KOPT-K1 (cell line): ENCODE data around the gene LRRC55.

Source experiments
- H3K27ac ChIP-seq: fragments of 200-600 bp; sonication (generic); 2 replicates; pipeline ENCODE4 v1.5.1; 2016; ENCODE audit warnings: antibody characterized with exemption, mild to moderate bottlenecking, low read depth, low read length; ENCODE audit not compliant: poor library complexity, severe bottlenecking
- H3K36me3 ChIP-seq: fragments of 200-600 bp; sonication (generic); 2 replicates; pipeline ENCODE4 v1.5.1; 2017; ENCODE audit warnings: antibody characterized with exemption, mild to moderate bottlenecking, low read length, moderate library complexity; ENCODE audit not compliant: insufficient read depth
- H3K9me3 ChIP-seq: fragments of 200-600 bp; sonication (generic); 2 replicates; pipeline ENCODE4 v1.5.1; 2017; ENCODE audit warnings: antibody characterized with exemption, low read length, mild to moderate bottlenecking; ENCODE audit not compliant: insufficient read depth, poor library complexity, severe bottlenecking

Gene LRRC55

GRCh38 chr11:57175478-57175877 lies 6.3 kb upstream of the LRRC55 start:
- H3K27ac ChIP-seq: no peak overlapping the region
- no peaks in the 10 kb centered on the region for H3K9me3 ChIP-seq
- H3K36me3 ChIP-seq: no peaks in the 10 kb centered on the region

- H3K9me3 ChIP-seq: no peaks in the 10 kb centered on the region
- no peak overlapping the region for H3K27ac ChIP-seq
- H3K36me3 ChIP-seq: no peaks in the 10 kb centered on the region
Observed at GRCh38 chr11:57178334-57178733, 3.4 kb upstream of the LRRC55 start.

- Histone ChIP-seq H3K9me3 (no peaks in the 10 kb centered on the region), H3K36me3 (no peaks in the 10 kb centered on the region), H3K27ac (no peak overlapping the region)
Observed at GRCh38 chr11:57179681-57180080, 2.1 kb upstream of the LRRC55 start.

GRCh38 chr11:57180081-57180561 lies 1.6 kb upstream of the LRRC55 start:
- Histone ChIP-seq H3K36me3 (no peaks in the 10 kb centered on the region), H3K9me3 (no peaks in the 10 kb centered on the region), H3K27ac (no peak overlapping the region)

- H3K36me3 ChIP-seq: no peaks in the 10 kb centered on the region
- H3K9me3 ChIP-seq: no peaks in the 10 kb centered on the region
- no peak overlapping the region for H3K27ac ChIP-seq
Observed at GRCh38 chr11:57180964-57181363, 789 bp upstream of the LRRC55 start.

- H3K27ac ChIP-seq: no peak overlapping the region
- H3K36me3 ChIP-seq: no peaks in the 10 kb centered on the region
Observed at GRCh38 chr11:57182896-57183295, 1.1 kb downstream of the LRRC55 start.

DNA sequence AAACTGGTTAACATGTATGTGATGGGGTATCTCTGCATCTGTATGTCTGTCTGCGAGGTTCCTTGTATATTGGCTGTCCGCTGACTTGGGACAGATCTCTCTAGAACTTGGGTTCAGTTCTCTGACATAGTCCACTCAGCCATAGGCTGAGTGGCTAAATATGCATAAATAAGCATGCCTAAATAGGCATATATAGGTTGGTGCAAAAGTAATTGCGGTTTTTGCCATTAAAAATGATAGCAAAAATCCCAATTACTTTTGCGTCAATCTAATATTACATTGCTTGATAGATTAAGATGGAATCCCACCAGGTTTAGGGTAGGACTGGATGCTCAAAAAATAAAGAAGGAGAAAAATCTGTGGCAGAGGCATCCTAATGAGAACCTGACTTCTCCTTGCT lies 8.8 kb downstream of the LRRC55 start:
- Histone ChIP-seq H3K36me3 (no peaks in the 10 kb centered on the region), H3K9me3 (no peaks in the 10 kb centered on the region), H3K27ac (no peak overlapping the region)

More at GRCh38 chr11:57182896-57183295, 1.1 kb downstream of the LRRC55 start:
- H3K9me3 ChIP-seq: no peaks in the 10 kb centered on the region

- H3K9me3 ChIP-seq: no peaks in the 10 kb centered on the region
- no peak overlapping the region for H3K27ac ChIP-seq
- no peaks in the 10 kb centered on the region for H3K36me3 ChIP-seq
Observed at GRCh38 chr11:57191311-57192219, 9.8 kb downstream of the LRRC55 start.

- no peaks in the 10 kb centered on the region for H3K36me3 ChIP-seq
- H3K27ac ChIP-seq: no peak overlapping the region
- H3K9me3 ChIP-seq: no peaks in the 10 kb centered on the region
Observed at GRCh38 chr11:57192316-57192715, 10.6 kb downstream of the LRRC55 start.

- no peaks in the 10 kb centered on the region for H3K9me3 ChIP-seq
Observed at GRCh38 chr11:57196596-57196995, 14.8 kb downstream of the LRRC55 start.

DNA sequence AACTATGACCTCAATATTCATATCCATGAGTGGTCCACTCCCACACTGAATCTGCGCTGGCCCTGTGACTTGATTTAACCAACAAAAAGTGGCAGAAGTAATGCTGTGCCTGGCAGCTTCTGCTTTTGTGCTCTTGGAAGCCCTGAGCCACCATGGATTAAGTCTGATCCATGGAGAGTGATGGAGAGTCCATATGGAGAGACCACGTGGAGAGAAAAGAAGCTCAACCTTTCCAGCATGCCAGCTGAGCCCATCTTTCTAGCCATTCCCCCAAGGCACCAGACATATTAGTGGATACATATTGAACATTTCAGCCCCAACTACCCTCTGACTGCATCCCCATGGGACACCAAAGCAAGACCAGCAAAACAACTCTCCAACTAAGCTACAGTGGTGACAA lies 16.0 kb downstream of the LRRC55 start:
- Histone ChIP-seq H3K9me3 (no peaks in the 10 kb centered on the region), H3K27ac (no peak overlapping the region), H3K36me3 (no peaks in the 10 kb centered on the region)

More at GRCh38 chr11:57196596-57196995, 14.8 kb downstream of the LRRC55 start:
- no peaks in the 10 kb centered on the region for H3K36me3 ChIP-seq
- H3K27ac ChIP-seq: no peak overlapping the region

DNA sequence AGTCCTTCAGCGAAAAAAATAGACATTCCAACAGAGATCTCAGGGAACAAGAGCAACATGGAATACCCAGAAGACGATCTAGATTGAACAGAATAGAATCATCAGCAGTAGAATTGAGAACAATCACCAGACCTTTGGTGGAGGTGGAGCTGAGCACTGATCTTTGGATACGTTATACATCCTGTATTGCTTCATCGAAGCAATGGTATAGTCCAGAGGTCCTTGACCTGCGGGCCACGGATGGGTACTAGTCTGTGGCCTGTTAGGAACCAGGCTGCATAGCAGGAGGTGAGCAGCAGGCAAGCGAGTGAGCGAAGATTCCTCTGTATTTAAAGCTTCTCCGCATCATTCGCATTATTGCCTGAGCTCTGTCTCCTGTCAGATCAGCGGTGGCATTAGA lies 17.6 kb downstream of the LRRC55 start:
- Histone ChIP-seq H3K27ac (no peak overlapping the region), H3K9me3 (no peaks in the 10 kb centered on the region), H3K36me3 (no peaks in the 10 kb centered on the region)

DNA sequence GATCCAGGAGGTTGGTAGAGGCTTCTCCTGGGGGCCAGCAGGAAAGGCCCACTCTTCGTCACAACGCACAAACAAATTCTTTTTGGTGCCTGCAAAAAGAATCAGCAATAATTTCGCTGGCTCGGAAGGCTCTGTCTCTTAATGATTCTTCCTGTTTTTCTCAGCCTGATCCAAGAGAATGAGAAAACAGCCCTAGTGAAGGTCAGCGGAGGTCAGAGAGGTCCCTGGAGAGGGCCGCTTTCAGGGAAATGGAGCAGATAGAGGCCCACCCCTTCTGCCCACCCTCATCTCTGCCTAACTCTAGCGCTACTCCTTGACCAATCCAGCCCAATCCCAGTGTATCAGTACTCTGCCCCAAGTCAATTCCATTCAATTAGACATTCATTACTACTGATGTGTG lies 19.2 kb downstream of the LRRC55 start:
- Histone ChIP-seq H3K27ac (no peak overlapping the region), H3K9me3 (no peaks in the 10 kb centered on the region), H3K36me3 (no peaks in the 10 kb centered on the region)

GRCh38 chr11:57202281-57202680 lies 20.5 kb downstream of the LRRC55 start:
- Histone ChIP-seq H3K9me3 (no peaks in the 10 kb centered on the region), H3K36me3 (no peaks in the 10 kb centered on the region), H3K27ac (no peak overlapping the region)

DNA sequence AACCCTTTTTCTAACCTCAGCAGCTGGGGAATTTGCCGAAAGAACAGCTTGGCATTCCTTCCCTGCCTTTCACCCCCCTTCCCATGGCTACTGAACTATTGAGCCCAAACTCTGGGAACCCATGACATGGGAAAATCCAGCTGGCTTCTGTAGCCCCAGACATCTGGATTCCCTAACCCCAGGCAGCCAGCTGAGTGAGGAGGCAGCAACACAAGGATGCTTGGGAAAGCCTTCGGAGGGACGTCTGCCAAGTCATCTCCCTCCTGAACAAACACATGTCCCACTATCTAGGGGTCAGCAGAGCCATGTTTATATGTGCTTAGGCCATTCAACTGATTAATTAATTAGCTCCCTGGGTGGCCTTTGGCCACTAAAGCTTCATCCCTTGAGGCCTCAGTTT lies 21.6 kb downstream of the LRRC55 start:
- Histone ChIP-seq H3K9me3 (no peaks in the 10 kb centered on the region), H3K36me3 (no peaks in the 10 kb centered on the region), H3K27ac (no peak overlapping the region)
